Measurements from ENCODE around the gene RETSAT. TPM values are rescaled to one million over a fixed set of nuclear protein-coding genes. Genes with fewer than 3 reads are reported as not detected.

Gene RETSAT
- total RNA-seq, 2 donors from 2014 or later = 68.5 to 98.6 TPM

- no peak overlapping the region for H3K4me3 ChIP-seq
- intact Hi-C loops (cut with DNase I) = no loop called here
- no peak for DNase-seq
- H3K27ac ChIP-seq = no peak overlapping the region
- no peak for ATAC-seq
- no peaks in the 10 kb centered on the region for H3K4me1 ChIP-seq
- TF ChIP-seq CTCF (IDR thresholded peaks at IDR 0.05) = no peak
- no peak for TF ChIP-seq POLR2A (IDR thresholded peaks at IDR 0.05)
- no peaks in the 10 kb centered on the region for H3K9me3 ChIP-seq
- no peaks in the 10 kb centered on the region for H3K27me3 ChIP-seq
- no peaks in the 10 kb centered on the region for H3K36me3 ChIP-seq (replicated peaks in 1 of 2; ENCODE audit: insufficient read depth in 1 of 2, low read depth in 2 of 2)
- 88 to 91% methylated on average over 23 to 28 of the region's 28 CpGs for WGBS, 2 donors
Measured at GRCh38 chr2:85303780-85304531, 50.4 kb downstream of the RETSAT start.

GRCh38 chr2:85302121-85302520 lies 52.2 kb downstream of the RETSAT start:
- ATAC-seq = no peak
- TF ChIP-seq POLR2A (IDR thresholded peaks at IDR 0.05) (no peak), CTCF (IDR thresholded peaks at IDR 0.05) (no peak)
- 86% methylated on average over 6 of the region's 6 CpGs for WGBS, 2 donors
- DNase-seq = no peak
- no peak overlapping the region for H3K4me3 ChIP-seq
- no peak overlapping the region for H3K27ac ChIP-seq
- intact Hi-C loops (cut with DNase I) = no loop called here
- no peaks in the 10 kb centered on the region for H3K36me3 ChIP-seq (replicated peaks in 1 of 2; ENCODE audit: insufficient read depth in 1 of 2, low read depth in 2 of 2)
- no peaks in the 10 kb centered on the region for H3K9me3 ChIP-seq
- no peaks in the 10 kb centered on the region for H3K27me3 ChIP-seq
- no peaks in the 10 kb centered on the region for H3K4me1 ChIP-seq

Small RNAs within 50 kb of the gene (small RNA-seq; reads per million reads assigned to genes)
- gene AC062037.1 = not detected
- not detected for gene AC062037.2
- gene RF00019 = not detected
- not detected for gene RN7SL113P

Other genes with a start within 250 kb of the RETSAT start
- 1 to 10 TPM; 2.1 to 4.3 TPM for gene TCF7L1, start 221.1 kb downstream of the RETSAT start, total RNA-seq
- 10 to 100 TPM; 69.9 to 75.2 TPM for gene TGOLN2, start 26.5 kb downstream of the RETSAT start, total RNA-seq
- 10 to 100 TPM; 16.9 to 18.5 TPM for gene ELMOD3, start 241 bp upstream of the RETSAT start, total RNA-seq
- gene CAPG, start 55.8 kb upstream of the RETSAT start, total RNA-seq = 10 to 100 TPM; 26.0 to 35.0 TPM
- 10 to 100 TPM in 1 of 2 donors, under 1 TPM in 1; 0.26 to 15.5 TPM for gene SH2D6, start 64.2 kb upstream of the RETSAT start, total RNA-seq
- 100 to 1,000 TPM; 388 to 576 TPM for gene MAT2A, start 184.6 kb upstream of the RETSAT start, total RNA-seq
- 10 to 100 TPM; 35.5 to 48.1 TPM for gene GGCX, start 207.0 kb upstream of the RETSAT start, total RNA-seq
- 100 to 1,000 TPM in 1 of 2 donors, 10 to 100 TPM in 1; 39.6 to 111 TPM for gene VAMP8, start 223.1 kb upstream of the RETSAT start, total RNA-seq
- 10 to 100 TPM in 1 of 2 donors, 1 to 10 TPM in 1; 3.0 to 10.4 TPM for gene VAMP5, start 229.9 kb upstream of the RETSAT start, total RNA-seq
- 10 to 100 TPM; 54.4 to 89.5 TPM for gene RNF181, start 241.2 kb upstream of the RETSAT start, total RNA-seq
- 10 to 100 TPM; 23.1 to 24.4 TPM for gene TMEM150A, start 248.2 kb upstream of the RETSAT start, total RNA-seq